ENCODE results near the gene SLC20A1. TPM values are rescaled to one million over a fixed set of nuclear protein-coding genes. Genes with fewer than 3 reads are reported as not detected.
"Not testable (repeated sequence)": the region's sequence is repeated elsewhere in the genome, so short reads cannot be mapped to it uniquely, and the experiment has no call there.

The SLC20A1 gene
- total RNA-seq, 1 donor from 2014 or later: 101 TPM

DNA sequence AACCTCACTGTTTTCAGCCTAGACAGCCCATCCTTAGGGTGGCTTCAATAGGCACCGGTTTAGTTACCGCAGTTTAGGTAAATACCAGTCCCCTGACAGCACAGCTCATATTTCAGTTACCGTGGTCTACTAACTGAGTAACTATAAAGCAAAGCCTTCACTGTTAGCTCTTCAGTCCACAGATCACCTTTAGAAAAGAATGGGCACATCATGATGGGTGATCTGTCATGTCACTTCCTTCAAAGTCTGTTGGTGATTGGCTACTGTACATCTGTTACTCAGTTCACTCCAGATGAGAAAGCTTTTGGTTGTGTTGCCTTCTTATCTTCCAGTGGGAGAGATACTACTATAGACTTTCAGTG is 21.0 kb downstream of the SLC20A1 start:
- H3K36me3 ChIP-seq (ENCODE audit: control insufficient read depth, insufficient read depth, low read length): peaks cover 3% of the 10 kb centered on the region
- no peak overlapping the region for H3K4me3 ChIP-seq (ENCODE audit: low read depth, low read length)
- DNase-seq (ENCODE audit: low read depth): no peak
- H3K27me3 ChIP-seq (ENCODE audit: control insufficient read depth, insufficient read depth, low read length): no peaks in the 10 kb centered on the region
- TF ChIP-seq, protein P1, sequence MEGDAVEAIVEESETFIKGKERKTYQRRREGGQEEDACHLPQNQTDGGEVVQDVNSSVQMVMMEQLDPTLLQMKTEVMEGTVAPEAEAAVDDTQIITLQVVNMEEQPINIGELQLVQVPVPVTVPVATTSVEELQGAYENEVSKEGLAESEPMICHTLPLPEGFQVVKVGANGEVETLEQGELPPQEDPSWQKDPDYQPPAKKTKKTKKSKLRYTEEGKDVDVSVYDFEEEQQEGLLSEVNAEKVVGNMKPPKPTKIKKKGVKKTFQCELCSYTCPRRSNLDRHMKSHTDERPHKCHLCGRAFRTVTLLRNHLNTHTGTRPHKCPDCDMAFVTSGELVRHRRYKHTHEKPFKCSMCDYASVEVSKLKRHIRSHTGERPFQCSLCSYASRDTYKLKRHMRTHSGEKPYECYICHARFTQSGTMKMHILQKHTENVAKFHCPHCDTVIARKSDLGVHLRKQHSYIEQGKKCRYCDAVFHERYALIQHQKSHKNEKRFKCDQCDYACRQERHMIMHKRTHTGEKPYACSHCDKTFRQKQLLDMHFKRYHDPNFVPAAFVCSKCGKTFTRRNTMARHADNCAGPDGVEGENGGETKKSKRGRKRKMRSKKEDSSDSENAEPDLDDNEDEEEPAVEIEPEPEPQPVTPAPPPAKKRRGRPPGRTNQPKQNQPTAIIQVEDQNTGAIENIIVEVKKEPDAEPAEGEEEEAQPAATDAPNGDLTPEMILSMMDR (IDR thresholded peaks at IDR 0.05; ENCODE audit: insufficient read depth, low read length, poor library complexity, severe bottlenecking): no peak

DNA sequence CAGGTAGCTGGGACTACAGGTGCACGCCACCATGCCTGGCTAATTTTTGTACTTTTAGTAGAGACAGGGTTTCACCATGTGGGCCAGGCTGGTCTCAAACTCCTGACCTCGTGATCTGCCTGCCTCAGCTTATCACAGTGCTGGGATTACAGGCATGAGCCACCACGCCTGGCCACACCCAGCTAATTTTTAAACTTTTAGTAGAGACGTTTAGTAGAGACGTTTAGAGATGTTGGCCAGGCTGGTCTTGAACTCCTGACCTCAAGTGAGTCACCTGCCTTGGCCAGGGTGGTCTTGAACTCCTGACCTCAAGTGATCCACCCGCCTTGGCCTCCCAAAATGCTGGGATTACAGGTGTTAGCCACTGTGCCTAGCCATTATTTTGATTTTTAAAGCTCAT is 21.8 kb downstream of the SLC20A1 start:
- H3K4me3 ChIP-seq (ENCODE audit: low read depth, low read length); H3K27me3 ChIP-seq (ENCODE audit: control insufficient read depth, insufficient read depth, low read length); DNase-seq (ENCODE audit: low read depth); H3K36me3 ChIP-seq (ENCODE audit: control insufficient read depth, insufficient read depth, low read length): not testable (repeated sequence)

DNA sequence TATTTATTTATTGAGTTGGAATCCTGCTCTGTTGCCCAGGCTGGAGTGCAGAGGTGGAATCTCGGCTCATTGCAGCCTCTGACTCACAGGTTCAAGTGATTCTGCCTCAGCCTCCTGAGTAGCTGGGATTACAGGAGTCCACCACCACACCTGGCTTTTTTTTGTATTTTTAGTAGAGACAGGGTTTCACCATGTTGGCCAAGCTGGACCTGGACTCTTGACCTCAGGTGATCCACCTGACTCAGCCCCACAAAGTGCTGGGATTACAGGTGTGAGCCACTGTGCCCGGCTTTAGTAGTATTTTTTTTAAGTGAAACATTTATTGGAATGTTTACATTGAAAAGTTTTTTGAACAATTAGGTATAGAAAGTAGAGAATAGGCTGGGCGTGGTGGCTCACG is 23.9 kb downstream of the SLC20A1 start:
- H3K4me3 ChIP-seq (ENCODE audit: low read depth, low read length): no peak overlapping the region
- peaks cover 1% of the 10 kb centered on the region for H3K36me3 ChIP-seq (ENCODE audit: control insufficient read depth, insufficient read depth, low read length)
- no peaks in the 10 kb centered on the region for H3K27me3 ChIP-seq (ENCODE audit: control insufficient read depth, insufficient read depth, low read length)
- TF ChIP-seq, protein P1 (IDR thresholded peaks at IDR 0.05; ENCODE audit: insufficient read depth, low read length, poor library complexity, severe bottlenecking): no peak
- DNase-seq (ENCODE audit: low read depth): no peak

DNA sequence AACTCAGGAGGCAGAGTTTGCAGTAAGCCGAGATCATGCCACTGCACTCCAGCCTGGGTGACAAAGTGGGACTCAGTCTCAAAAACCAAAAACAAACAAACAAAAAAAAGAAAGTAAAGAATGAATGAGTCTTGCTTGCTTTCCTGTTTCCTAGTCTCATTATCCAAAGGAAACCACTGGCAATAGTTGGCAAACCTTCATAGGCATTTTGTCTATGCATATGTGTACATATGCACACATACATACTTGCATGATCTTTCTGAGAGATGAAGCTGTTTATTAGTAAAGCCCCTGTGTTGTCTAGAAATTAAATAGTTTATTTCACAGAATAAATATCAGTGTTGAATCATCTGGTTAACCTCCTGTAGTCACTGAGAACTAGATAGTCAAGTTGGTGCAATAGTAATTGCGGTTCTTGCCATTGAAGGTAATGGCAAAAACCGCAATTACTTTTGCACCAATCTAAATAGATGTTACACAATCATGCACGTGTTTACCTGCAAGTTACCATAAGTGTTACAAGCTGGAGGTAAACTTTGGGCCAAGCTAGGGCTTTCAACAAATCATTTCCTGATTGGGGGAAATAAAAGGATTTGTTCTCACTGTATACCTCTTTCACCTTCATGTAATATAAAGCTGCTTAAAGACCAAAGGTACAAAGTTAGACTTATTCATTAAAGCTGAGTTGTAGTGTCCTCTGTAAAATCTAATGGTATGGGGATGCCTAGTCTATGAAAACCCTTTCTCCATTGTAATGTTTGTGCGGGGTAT is 24.7 kb downstream of the SLC20A1 start:
- TF ChIP-seq, protein P1 (IDR thresholded peaks at IDR 0.05; ENCODE audit: insufficient read depth, low read length, poor library complexity, severe bottlenecking): no peak
- no peak overlapping the region for H3K4me3 ChIP-seq (ENCODE audit: low read depth, low read length)
- no peak for DNase-seq (ENCODE audit: low read depth)
- no peaks in the 10 kb centered on the region for H3K27me3 ChIP-seq (ENCODE audit: control insufficient read depth, insufficient read depth, low read length)
- no peaks in the 10 kb centered on the region for H3K36me3 ChIP-seq (ENCODE audit: control insufficient read depth, insufficient read depth, low read length)

DNA sequence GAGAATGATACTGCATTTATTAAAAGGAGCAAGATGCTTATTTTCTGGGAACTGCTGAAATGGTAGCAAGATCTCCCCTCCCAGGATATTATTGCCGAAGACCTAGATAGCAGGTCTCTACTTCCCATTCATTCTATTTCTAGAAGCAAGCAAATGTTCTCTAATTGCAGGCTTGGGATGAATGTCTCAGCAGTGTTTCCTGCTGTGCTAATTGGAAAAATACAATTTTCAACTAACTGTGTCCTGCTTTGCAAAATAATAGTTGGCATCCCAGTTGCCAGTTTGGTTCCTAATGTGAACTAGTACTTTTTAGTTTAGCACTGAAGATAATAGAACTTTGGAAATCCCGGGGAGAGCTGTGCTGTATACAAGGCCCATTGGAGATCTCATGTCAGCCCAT is 26.1 kb downstream of the SLC20A1 start:
- H3K27me3 ChIP-seq (ENCODE audit: control insufficient read depth, insufficient read depth, low read length): no peaks in the 10 kb centered on the region
- TF ChIP-seq, protein P1 (IDR thresholded peaks at IDR 0.05; ENCODE audit: insufficient read depth, low read length, poor library complexity, severe bottlenecking): no peak
- no peak overlapping the region for H3K4me3 ChIP-seq (ENCODE audit: low read depth, low read length)
- H3K36me3 ChIP-seq (ENCODE audit: control insufficient read depth, insufficient read depth, low read length): no peaks in the 10 kb centered on the region
- no peak for DNase-seq (ENCODE audit: low read depth)

DNA sequence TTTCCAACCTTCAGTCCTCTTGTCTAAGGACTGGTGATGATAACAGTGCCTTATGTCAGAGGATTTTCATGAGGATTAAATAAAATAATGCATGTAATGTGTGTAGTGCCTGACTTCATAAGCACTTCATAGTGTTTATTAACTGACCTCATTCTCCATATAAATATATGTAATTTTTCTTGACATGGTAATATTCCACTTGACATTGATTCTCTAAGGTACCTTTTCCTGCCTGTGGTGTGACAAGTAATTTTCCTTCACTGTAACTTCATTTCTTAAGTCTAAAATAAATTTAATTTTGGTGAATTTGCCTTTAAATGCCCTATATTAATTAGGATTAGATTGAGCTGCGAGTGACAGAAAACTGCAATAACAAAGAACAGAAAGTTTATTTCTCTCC is 27.3 kb downstream of the SLC20A1 start:
- no peak for DNase-seq (ENCODE audit: low read depth)
- Histone ChIP-seq H3K27me3 (ENCODE audit: control insufficient read depth, insufficient read depth, low read length) (no peaks in the 10 kb centered on the region), H3K36me3 (ENCODE audit: control insufficient read depth, insufficient read depth, low read length) (no peaks in the 10 kb centered on the region), H3K4me3 (ENCODE audit: low read depth, low read length) (no peak overlapping the region)
- TF ChIP-seq, protein P1 (IDR thresholded peaks at IDR 0.05; ENCODE audit: insufficient read depth, low read length, poor library complexity, severe bottlenecking): no peak

Measured in kidney epithelial cell (primary cell).